NCI-H1694 treated with DMSO at 0.1 percent for 48 hours (cell line): ENCODE measurements around the gene L3MBTL4.
"Not testable (repeated sequence)": the region's sequence is repeated elsewhere in the genome, so short reads cannot be mapped to it uniquely, and the experiment has no call there.

ENCODE experiments used
- DNase-seq: peaks from one replicate; lab custom pipeline; 2025; lab: John Stamatoyannopoulos, UW

L3MBTL4 gene

GRCh38 chr18:6406075-6406909 is 8.4 kb downstream of the L3MBTL4 start:
- DNase-seq = no peak

- no peak for DNase-seq
These were observed 9.3 kb downstream of the L3MBTL4 start for GRCh38 chr18:6405237-6406074.

GRCh38 chr18:6404834-6405233 is 9.9 kb downstream of the L3MBTL4 start:
- DNase-seq = no peak

- no peak for DNase-seq
These were observed 13.0 kb downstream of the L3MBTL4 start for GRCh38 chr18:6401687-6402086.

GRCh38 chr18:6399776-6400175 is 14.9 kb downstream of the L3MBTL4 start:
- no peak for DNase-seq

- DNase-seq = no peak
These were observed 16.7 kb downstream of the L3MBTL4 start for GRCh38 chr18:6397931-6398566.

- no peak for DNase-seq
These were observed 17.9 kb downstream of the L3MBTL4 start for GRCh38 chr18:6396847-6397246.

- DNase-seq = no peak
These were observed 18.4 kb downstream of the L3MBTL4 start for GRCh38 chr18:6396276-6396675.

GRCh38 chr18:6389005-6389404 is 25.7 kb downstream of the L3MBTL4 start:
- no peak for DNase-seq

- DNase-seq = no peak
These were observed 31.7 kb downstream of the L3MBTL4 start for GRCh38 chr18:6382963-6383362.

GRCh38 chr18:6377473-6377872 is 37.2 kb downstream of the L3MBTL4 start:
- DNase-seq = not testable (repeated sequence)

- no peak for DNase-seq
These were observed 38.1 kb downstream of the L3MBTL4 start for GRCh38 chr18:6376433-6377229.

GRCh38 chr18:6374935-6375529 is 39.7 kb downstream of the L3MBTL4 start:
- no peak for DNase-seq

- no peak for DNase-seq
These were observed 40.4 kb downstream of the L3MBTL4 start for GRCh38 chr18:6374340-6374739.

- DNase-seq = no peak
These were observed 41.5 kb downstream of the L3MBTL4 start for GRCh38 chr18:6373187-6373586.

GRCh38 chr18:6370886-6371635 is 43.6 kb downstream of the L3MBTL4 start:
- no peak for DNase-seq

- peak; percentile 55 for DNase-seq
These were observed 44.3 kb downstream of the L3MBTL4 start for GRCh38 chr18:6370410-6370809.

- DNase-seq = no peak
These were observed 46.7 kb downstream of the L3MBTL4 start for GRCh38 chr18:6368017-6368416.

GRCh38 chr18:6367208-6367607 is 47.5 kb downstream of the L3MBTL4 start:
- DNase-seq = no peak

- DNase-seq = no peak
These were observed 47.9 kb downstream of the L3MBTL4 start for GRCh38 chr18:6366776-6367175.

GRCh38 chr18:6365385-6365784 is 49.3 kb downstream of the L3MBTL4 start:
- DNase-seq = no peak
